Ascending aorta (tissue), 2 donors: ENCODE data around the gene OGN. TPM values are rescaled to one million over a fixed set of nuclear protein-coding genes. Genes with fewer than 3 reads are reported as not detected.
A peak's percentile ranks its signal among the peaks of the same experiment; 100 is the strongest.

Experiments
- DNase-seq, 2 donors: peaks; one replicate each; pipeline ENCODE4 v3.0.0-alpha.2; 2019; ENCODE audit warnings: low spot score in 2 of 2
- H3K27ac ChIP-seq, 2 donors: fragments of 200-600 bp; sonication (generic); one replicate each; pipeline ENCODE4 v1.5.1; 2016 to 2017; ENCODE audit warnings: mild to moderate bottlenecking in 1 of 2
- H3K27me3 ChIP-seq: fragments of 200-600 bp; sonication (generic); one replicate; pipeline ENCODE4 v1.5.1; 2017
- H3K36me3 ChIP-seq, 2 donors: fragments of 200-600 bp; sonication (generic); one replicate each; pipeline ENCODE4 v1.5.1; 2016
- H3K4me1 ChIP-seq, 2 donors: fragments of 200-600 bp; sonication (generic); one replicate each; pipeline ENCODE4 v1.5.1; 2016 to 2017; ENCODE audit warnings: mild to moderate bottlenecking in 1 of 2
- H3K4me3 ChIP-seq, 2 donors: fragments of 200-600 bp; sonication (generic); one replicate each; pipeline ENCODE4 v1.5.1; 2016 to 2017; ENCODE audit warnings: mild to moderate bottlenecking in 1 of 2
- H3K9me3 ChIP-seq, 2 donors: fragments of 200-600 bp; sonication (generic); one replicate each; pipeline ENCODE4 v1.5.1; 2016
- CTCF ChIP-seq, 3 experiments: fragments of 200-600 bp in 2 of 3; fragments of 450-650 bp in 1 of 3; sonication (generic) in 2 of 3; IDR thresholded peaks; one replicate each; pipeline ENCODE4 v1.5.1; 2016 to 2019; ENCODE audit warnings: antibody characterized with exemption in 3 of 3, mild to moderate bottlenecking in 1 of 3, moderate library complexity in 1 of 3
- intact Hi-C: fragments of 100-400 bp; cut with DNase I; formaldehyde crosslinking; loops from one replicate; pipeline ENCODE4 v1.15.1; 2023
- total RNA-seq: library from RNA; depleted of rRNA; stranded (reverse); fragments of >200 nt; gene quantifications from one replicate; pipeline ENCODE4 v1.1.0, GENCODE V29; 2016

OGN gene
- total RNA-seq, 1 donor from 2014 or later = 156 TPM

- DNase-seq = no peak
- no peak for TF ChIP-seq CTCF (IDR thresholded peaks at IDR 0.05)
- intact Hi-C loops = no loop called here
- Histone ChIP-seq H3K27me3 (no peaks in the 10 kb centered on the region), H3K27ac (peak overlapping the region; percentile 83 to 87), H3K9me3 (no peaks in the 10 kb centered on the region), H3K4me1 (peaks cover 0 to 21% of the 10 kb centered on the region in 2 donors), H3K4me3 (peak overlapping the region in 1 of 2 donors; percentile 12), H3K36me3 (peaks cover 0 to 9% of the 10 kb centered on the region in 2 donors)
Observed at GRCh38 chr9:92384375-92384774, 20.0 kb downstream of the OGN start.

DNA sequence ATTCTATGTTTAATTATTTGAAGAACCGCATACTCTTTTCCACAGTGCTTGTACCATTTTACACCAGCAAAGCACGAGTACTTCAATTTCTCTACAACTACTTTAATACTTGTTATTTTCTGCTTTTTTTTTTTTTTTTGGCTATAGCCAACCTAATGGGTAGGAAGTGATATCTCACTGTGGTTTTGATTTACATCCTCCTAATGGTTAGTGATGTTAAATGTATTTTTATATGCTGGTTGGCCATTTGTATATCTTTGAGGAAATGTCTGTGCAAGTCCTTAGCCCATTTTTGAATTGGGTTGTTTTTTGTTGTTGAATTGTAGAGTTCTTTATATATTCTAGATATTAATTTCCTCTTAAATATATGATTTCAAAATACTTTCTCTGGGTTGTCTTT is 22.6 kb downstream of the OGN start:
- no peak for DNase-seq
- no peak for TF ChIP-seq CTCF (IDR thresholded peaks at IDR 0.05)
- no peaks in the 10 kb centered on the region for H3K27me3 ChIP-seq
- no peak overlapping the region for H3K4me3 ChIP-seq
- peaks cover 0 to 3% of the 10 kb centered on the region in 2 donors for H3K36me3 ChIP-seq
- intact Hi-C loops = no loop called here
- peaks cover 0 to 17% of the 10 kb centered on the region in 2 donors for H3K4me1 ChIP-seq
- no peak overlapping the region for H3K27ac ChIP-seq
- no peaks in the 10 kb centered on the region for H3K9me3 ChIP-seq

- Histone ChIP-seq H3K27ac (no peak overlapping the region), H3K4me1 (peaks cover 0 to 8% of the 10 kb centered on the region in 2 donors), H3K4me3 (no peak overlapping the region), H3K36me3 (no peaks in the 10 kb centered on the region), H3K27me3 (no peaks in the 10 kb centered on the region), H3K9me3 (no peaks in the 10 kb centered on the region)
- no peak for TF ChIP-seq CTCF (IDR thresholded peaks at IDR 0.05)
- intact Hi-C loops = no loop called here
- DNase-seq = no peak
Observed at GRCh38 chr9:92380603-92381002, 23.8 kb downstream of the OGN start.

GRCh38 chr9:92378865-92379560 is 25.4 kb downstream of the OGN start:
- Histone ChIP-seq H3K27me3 (no peaks in the 10 kb centered on the region), H3K36me3 (no peaks in the 10 kb centered on the region), H3K9me3 (no peaks in the 10 kb centered on the region), H3K27ac (no peak overlapping the region), H3K4me1 (peaks cover 0 to 3% of the 10 kb centered on the region in 2 donors), H3K4me3 (no peak overlapping the region)
- intact Hi-C loops = no loop called here
- no peak for DNase-seq
- TF ChIP-seq CTCF (IDR thresholded peaks at IDR 0.05) = no peak

- Histone ChIP-seq H3K27ac (no peak overlapping the region), H3K9me3 (peaks cover 0 to 11% of the 10 kb centered on the region in 2 donors), H3K27me3 (no peaks in the 10 kb centered on the region), H3K4me3 (no peak overlapping the region), H3K36me3 (no peaks in the 10 kb centered on the region), H3K4me1 (no peaks in the 10 kb centered on the region)
- DNase-seq = no peak
- TF ChIP-seq CTCF (IDR thresholded peaks at IDR 0.05) = no peak
- intact Hi-C loops = no loop called here
Observed at GRCh38 chr9:92377876-92378275, 26.5 kb downstream of the OGN start.
